HG03060 (cell line): ENCODE results near the gene NCF2.
"Not testable (repeated sequence)": the region's sequence is repeated elsewhere in the genome, so short reads cannot be mapped to it uniquely, and the experiment has no call there.

Experiments
- ATAC-seq: cut with Tn5 transposase; IDR thresholded peaks from one replicate; pipeline ENCODE4 v1.9.1; 2021; ENCODE audit warnings: low read depth, moderate number of reproducible peaks; ENCODE audit not compliant: unreplicated experiment

The NCF2 gene, protein sequence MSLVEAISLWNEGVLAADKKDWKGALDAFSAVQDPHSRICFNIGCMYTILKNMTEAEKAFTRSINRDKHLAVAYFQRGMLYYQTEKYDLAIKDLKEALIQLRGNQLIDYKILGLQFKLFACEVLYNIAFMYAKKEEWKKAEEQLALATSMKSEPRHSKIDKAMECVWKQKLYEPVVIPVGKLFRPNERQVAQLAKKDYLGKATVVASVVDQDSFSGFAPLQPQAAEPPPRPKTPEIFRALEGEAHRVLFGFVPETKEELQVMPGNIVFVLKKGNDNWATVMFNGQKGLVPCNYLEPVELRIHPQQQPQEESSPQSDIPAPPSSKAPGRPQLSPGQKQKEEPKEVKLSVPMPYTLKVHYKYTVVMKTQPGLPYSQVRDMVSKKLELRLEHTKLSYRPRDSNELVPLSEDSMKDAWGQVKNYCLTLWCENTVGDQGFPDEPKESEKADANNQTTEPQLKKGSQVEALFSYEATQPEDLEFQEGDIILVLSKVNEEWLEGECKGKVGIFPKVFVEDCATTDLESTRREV

DNA sequence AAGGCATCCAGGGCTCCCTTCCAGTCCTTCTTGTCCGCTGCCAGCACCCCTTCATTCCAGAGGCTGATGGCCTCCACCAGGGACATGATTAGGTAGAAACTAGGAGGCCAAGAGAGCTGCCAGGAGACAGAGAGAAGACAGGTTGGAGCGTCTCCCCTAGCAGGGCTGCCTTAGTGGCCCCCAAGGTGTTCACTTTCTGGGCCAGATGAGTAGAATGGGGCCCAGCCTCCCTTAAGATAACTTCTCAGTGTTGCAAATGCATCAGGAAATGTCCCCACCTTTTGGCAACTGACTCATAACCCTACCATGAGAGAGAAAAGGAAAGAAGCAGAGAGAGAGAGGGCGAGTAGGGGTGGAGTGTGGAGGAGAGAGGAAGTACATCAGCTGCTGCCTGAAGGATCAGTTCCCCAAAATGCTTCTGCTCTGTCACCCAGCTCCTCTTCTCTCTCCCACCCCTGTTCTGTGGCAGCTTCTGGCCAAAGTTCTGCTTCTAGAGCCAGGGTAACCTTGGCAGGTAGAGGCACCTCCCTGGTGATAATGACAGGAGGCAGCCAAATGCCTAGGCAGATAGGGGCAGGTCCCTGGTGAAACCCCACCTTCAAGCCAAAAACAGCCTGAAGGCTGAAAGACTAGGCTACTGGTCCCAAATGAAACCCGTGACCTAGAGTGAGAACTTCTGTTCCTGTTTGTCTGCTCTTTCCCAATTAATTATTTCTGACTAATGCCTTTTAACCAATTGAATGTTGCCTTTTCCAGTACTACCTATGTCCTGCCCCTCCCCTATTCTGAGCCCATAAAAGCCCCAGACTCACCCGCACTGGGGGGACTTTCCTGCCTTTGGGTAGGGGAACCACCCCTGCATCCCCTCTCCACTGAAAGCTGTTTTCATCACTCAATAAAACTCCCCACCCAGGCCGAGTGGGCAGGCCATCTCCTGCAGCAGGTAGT lies at the start of gene NCF2:
NCF2 (minus strand) TSS at position 216 of the 948 bp plus-strand sequence; CDS start at position 86, 130 bp downstream.
- ATAC-seq = peak; percentile 62

DNA sequence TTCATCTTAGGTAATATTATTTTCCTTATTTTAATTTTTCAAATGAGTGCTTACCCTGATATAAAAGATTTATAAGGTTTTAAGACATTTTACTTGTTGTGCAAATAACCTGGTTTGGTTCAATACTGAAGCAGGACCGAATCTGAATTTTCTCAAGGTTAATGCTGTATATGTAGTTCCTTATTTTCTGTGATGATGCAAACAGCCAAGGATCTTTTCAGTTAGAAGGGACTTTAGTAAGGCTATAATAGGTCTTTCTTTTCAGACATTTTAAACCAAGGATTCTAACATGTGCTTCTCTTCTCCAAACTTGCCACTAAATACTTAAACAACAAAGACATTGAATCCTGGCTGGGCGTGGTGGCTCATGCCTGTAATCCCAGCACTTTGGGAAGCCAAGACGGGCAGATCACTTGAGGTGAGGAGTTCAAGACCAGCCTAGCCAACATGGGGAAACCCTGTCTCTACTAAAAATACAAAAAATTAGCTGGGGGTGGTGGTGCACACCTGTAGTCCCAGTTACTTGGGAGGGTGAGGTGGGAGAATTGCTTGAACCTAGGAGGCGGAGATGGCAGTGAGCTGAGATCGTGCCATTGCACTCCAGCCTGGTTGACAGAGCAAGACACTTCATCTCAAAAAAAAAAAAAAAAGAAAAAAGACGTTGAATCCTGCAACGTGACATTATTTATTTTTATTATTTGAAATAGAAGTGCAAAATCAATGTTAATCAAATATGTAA lies 48.6 kb upstream of the NCF2 start:
- no peak for ATAC-seq

DNA sequence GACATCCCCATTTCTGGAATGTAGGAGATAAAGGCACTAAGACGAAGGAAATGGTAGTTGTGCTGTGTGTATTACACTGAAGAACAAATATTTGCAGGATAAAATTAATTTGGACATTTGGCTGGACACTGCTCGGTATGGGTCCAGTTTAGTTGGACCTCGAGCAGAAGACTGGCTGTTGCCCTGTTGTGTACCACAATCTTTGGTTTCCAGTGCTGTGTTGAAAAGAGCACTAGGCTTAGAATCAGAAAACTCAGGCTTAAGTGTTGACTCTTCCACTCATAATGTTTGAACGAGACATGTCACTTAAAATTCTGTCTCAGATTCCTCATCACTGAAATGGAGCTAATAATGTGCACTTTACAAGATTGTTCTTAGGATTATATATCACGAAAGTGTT lies 46.5 kb upstream of the NCF2 start:
- no peak for ATAC-seq

DNA sequence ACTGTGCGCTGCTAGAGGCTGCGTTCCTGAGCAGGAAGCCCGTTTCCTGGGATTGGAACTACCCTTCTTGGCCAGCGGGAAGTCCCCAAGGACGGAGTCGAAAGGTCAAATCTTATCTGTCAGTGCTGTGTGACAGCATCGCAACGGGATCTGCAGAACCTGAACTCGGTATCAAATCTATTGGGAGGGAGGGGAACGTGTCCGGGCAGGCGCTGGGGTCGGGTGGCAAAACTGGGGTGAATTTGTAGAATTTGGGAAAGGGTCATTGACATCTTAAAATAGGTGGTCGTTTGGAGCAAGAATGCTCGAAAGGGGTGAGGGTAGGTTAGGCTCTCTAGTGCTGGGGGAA lies 46.0 kb upstream of the NCF2 start:
- no peak for ATAC-seq

DNA sequence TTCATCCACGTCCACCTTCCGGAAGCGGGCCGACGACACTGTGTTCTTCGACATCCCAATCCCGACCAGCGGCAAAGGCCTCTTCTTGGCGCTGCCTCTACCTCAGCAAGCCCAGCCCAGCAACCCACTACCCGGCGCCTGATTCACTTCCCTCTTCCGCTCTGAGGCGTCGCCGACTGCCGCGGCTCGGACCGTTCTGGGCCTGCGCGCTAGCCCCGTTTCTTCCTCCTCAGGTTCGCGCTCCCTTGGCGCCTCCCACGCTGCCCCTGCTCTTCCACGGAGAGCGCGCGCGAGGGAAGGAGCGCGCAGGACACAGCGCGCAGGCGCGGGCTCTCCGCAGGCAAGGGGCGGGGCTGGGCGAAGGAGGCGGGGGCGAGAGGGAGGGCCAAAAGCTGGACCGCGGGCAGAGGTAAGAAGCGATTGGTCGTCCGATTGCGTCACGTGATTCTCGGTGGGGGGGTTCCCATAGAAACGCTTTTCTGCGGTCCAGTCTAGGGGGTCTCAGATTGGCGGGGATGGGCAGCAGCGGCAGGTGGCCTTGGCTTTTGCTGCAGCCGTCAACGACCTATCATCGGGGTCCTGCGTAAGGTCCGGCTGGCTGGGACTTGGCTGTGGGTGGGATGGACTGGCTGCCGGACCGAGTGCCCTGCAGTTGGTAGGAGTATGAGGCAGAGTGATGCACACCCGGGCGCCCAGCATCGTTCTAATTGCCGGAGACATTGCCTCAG lies 45.5 kb upstream of the NCF2 start, which contains the start of gene ARPC5:
ARPC5 (minus strand) TSS at position 178 of the 728 bp plus-strand sequence; CDS start at position 54, 124 bp downstream.
- peak; percentile 40 for ATAC-seq

DNA sequence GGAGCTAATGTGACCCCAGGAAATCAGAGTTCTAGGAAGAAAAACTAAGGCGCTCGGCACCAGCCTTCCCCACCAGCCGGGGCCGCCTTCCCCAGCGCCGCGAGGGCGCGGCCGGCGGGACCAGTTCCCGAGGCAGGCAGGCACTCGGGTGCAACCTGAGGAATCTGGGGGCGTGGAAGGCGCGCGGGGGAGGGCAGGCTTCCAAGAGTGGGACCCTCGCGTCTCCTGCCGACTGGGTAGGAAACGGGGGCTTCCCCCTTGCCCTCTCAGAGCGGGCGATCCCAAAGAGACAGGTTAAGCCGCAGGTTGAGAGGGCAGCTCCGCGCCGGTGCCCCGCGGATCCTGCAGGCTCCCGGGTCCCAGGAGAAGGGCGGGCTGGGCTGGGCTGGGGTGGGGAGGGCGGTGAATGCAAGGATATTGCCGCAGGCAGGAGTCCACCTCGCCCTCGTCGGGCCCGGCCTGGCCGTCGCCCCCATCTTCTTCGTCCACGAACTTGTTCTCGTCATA lies 44.9 kb upstream of the NCF2 start:
- ATAC-seq = no peak

DNA sequence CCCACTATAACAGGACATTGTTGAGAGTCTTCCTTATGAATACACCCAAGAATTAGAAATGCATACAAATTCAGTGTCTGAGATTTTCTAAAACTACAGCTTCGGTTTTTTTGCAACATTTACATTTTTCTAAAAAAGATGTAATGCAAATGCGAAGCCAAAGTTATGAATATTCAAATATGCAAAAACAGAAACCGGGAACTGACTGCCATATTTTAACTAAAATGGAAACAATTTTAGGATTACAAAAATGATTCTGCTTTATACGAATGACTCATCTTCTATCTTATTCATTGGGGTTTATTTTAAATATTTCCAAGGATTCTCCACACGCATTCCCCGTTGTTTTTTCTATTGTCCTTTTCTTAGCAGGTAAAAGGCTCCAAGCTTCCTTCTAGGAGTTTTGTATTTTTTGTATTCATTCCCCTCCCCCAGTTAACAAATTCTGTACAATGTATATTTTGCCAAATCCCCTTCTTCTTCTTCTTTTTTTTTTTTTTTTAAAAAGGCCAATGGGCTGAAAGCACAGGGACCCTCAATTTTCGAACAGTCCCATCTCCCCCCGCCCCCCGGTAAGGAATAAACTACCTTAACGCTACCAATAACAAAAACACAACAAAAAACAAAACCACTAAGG lies 44.3 kb upstream of the NCF2 start:
- ATAC-seq = no peak

DNA sequence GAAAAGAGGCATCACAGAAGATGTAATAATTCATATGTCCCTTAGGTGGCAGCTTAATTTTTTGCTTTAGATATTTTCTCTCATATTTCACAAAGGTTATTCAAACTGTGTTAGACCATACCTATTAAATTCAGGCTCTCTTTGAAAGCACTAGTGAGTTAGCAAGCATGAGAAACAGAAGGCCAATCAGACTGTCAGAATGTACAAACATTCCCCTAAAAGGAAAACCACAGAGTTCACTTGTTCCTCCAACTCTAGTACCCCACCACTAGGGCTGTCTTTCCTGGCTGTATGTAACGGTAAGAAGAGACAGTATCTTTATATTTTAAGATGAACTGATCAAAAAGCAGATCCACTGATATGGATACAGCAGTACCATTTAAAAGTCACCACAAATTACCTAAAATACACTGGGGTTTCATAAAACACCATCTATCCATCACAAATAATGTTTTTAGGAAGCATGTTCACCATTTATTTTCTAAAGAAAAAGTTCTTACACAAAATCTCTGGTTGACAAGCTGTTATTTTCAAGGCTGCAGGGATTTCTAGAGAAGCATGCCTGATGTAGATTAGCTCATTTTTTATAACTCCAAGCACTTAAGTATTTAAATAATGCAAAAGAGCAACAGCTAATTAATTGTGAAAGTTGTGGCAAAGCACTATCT lies 43.6 kb upstream of the NCF2 start:
- ATAC-seq = peak; percentile 62

DNA sequence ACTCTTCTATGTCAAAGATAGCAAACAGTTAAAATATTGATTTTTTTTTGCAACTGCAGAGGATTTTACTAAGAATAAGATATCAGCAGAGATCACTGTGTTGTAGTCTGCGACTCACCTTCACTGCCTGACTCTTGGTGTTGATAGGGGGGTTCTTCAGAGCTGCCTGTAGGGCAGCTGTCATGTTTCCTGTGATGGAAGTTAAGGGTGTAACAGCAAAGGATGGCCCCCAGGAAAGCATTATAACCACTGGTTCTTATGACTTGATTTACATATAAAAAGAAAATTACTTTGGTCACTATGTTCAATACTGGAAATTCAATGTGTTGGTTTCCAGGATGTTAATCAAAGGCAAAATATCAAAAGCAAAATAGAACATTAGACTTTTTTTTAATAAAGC lies 42.7 kb upstream of the NCF2 start:
- no peak for ATAC-seq

DNA sequence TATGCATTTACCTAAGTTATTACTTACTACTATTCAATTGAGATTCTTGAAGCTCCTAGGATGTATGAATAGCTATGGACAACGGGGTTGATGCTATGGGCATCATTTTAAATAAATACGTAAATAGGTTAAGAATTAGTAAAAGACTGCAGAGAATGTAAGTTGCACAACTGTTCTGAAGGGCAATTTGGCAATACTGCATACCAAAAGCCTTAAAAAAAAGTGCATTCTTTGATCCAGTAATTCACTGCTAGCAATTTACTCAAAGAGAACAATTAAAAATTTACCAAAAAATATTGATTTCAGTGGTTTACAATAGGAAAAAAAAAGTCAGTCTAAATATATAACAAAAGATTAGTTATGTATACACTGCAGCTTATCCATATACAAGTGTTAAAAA lies 41.9 kb upstream of the NCF2 start:
- ATAC-seq = no peak

DNA sequence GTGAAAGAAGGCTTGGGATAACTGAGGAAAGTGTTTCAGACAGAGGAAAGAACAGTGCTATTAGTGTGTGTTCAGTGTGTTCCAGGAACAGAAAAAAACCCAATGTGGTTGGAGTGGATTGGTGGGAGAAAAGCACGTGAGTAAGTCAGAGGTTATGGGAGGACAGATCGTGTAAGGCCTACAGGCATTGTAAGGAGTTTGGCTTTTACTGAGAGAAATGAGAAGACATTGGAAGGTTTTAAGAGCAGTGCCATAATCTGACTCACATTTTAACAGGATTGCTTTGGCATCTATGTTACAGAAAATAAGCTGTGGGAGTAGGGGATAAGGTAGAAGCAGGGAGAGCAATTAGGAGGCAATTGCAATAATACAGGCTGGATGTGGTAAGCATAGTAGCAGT lies 40.5 kb upstream of the NCF2 start:
- no peak for ATAC-seq

DNA sequence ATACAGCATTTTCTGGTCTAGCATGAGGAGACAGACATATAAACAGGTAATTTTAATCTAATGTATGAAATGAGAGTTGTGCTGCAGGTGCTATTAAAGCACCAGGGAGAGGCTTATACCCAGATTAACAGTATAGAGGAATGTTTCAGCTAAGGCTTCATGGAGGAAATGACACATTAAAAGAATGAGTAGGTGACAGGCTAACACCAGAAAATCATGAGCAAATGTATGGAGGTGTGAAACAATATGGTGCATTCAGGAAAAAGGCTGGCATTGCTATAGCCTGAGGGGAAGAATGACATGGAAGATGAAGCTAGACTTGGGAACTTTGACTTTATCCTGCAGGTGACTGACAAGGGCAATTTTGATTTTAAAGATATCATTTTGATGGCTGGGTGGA lies 38.3 kb upstream of the NCF2 start:
- no peak for ATAC-seq

DNA sequence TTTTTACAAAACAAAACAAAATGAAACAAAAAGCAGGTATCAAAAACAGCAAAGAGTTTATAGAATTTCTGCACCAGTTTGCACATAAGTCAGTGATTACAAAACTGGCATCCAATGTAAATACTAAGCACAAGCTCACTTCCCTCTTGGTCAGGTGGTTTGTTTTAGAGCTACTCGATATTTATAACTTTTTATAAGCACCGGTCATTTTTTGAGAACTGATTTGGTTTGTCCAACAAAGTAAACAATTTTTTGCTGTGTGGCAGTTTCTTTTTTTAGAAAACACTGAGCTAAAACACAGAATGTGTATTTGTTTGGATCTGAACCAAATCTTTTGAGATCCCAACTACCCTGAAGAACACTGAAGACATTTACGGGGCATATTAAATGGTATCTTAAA lies 36.0 kb upstream of the NCF2 start:
- not testable (repeated sequence) for ATAC-seq

DNA sequence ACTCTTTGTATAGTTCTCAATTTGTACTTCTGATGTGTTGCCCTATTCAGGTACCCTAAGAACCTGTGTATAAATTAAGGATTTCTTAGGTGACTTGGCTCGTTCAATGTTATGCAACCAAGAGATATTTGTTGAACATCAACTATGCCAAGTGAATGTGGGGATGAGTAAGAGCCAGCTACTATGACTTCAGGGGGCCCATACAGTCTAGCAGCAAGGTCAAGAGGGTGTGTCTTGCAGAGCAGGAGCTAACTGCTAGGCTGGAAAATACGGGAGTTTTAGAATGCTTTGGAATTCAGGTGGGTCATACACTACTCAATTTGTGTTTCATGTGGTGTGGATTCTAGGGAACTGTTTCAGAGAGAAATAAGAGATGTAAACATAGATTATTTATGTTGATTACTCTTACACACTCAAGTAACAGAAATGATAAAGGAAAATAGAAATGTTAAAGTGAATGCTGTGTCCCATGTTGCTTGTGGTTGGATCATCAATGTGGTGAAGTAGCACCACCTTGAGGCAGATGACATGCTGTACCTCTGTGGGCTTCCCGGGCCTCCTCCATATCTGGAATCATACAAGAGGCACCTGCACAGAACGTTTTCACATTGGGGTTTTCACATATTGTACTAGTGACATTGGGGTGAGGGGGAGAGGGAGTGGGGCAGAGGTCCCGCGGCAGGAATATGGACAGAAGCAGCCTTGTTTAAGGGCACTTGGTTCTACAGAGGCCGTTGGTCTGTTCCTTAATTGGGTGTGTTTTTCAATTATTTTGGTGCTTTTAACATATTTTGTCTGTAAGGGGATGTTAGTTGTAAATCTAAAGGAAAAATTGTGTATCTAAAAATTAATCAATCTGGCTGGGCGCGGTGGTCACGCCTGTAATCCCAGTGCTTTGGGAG lies 32.9 kb upstream of the NCF2 start:
- ATAC-seq = peak; percentile 72

DNA sequence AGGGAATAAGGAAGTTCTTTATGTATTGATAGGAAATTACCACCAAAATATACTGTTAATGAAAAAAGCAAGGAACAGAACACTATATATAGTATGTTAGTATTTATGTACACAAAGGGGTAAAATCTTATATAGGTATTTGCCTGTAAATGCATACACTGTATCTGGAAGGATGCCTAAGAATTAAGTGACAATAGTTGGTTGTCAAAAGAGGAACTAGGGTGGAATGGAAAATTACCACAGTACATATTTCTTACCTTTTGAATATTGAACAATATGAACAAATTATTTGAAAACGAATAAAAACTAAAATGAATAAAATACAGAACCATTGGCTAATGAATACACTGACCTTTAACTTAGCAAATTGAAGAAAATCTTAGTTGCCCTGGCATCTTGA lies 31.8 kb upstream of the NCF2 start:
- ATAC-seq = no peak

DNA sequence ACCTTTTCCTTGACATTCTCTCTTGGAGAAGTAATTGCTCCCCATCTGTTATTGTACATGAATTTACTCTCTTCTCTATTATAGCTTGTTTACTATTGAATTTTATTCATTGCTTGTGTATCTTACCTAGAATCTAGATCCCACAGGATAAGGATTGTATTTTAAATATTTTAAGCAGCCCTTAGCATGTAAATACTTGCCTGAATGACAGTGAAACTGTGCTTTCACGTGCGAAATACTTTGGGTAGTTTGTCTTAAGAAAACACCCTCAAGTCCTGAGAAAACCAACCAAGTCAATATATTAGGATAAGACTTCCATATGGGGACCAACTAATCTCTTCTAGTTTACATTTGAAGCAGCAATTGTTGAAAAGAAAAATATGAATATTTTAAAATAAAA lies 30.1 kb upstream of the NCF2 start:
- ATAC-seq = no peak

DNA sequence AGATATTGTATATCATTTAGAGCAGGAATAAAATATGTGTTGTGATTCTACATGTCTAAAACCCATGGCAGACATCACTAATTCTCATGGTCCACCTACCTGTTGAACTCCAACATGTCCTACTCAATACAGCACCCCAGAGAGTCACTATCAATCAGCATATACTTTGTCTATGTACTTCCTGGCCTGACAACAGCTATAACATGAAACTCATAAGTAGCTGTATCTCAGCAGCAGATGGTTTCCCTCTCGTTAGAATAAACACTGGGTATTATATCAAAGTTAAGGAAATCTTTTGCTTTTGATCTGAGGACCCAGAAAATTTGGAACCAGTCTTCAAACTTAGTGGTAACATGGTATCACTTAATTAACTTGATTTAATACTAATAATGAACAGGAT lies 29.5 kb upstream of the NCF2 start:
- ATAC-seq = no peak

DNA sequence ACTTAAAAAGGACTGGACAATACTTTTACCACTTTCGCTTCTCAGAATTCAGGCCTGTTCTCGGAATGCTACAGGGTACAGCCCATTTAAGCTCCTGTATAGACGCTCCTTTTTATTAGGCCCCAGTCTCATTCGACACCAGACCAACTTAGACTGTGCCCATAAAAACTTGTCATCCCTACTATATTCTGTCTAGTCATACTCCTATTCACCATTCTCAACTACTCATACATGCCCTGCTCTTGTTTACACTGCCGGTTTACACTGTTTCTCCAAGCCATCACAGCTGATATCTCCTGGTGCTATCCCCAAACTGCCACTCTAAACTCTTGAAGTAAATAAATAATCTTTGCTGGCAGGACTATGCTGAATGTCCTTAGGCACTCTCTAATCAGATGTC lies 27.9 kb upstream of the NCF2 start:
- ATAC-seq = not testable (repeated sequence)
